ENCODE measurements around the gene PAGR1.
"Not testable (repeated sequence)": the region's sequence is repeated elsewhere in the genome, so short reads cannot be mapped to it uniquely, and the experiment has no call there.

The PAGR1 gene

GRCh38 chr16:29868396-29869009 is 52.6 kb downstream of the PAGR1 start:
- TF ChIP-seq, protein P1, sequence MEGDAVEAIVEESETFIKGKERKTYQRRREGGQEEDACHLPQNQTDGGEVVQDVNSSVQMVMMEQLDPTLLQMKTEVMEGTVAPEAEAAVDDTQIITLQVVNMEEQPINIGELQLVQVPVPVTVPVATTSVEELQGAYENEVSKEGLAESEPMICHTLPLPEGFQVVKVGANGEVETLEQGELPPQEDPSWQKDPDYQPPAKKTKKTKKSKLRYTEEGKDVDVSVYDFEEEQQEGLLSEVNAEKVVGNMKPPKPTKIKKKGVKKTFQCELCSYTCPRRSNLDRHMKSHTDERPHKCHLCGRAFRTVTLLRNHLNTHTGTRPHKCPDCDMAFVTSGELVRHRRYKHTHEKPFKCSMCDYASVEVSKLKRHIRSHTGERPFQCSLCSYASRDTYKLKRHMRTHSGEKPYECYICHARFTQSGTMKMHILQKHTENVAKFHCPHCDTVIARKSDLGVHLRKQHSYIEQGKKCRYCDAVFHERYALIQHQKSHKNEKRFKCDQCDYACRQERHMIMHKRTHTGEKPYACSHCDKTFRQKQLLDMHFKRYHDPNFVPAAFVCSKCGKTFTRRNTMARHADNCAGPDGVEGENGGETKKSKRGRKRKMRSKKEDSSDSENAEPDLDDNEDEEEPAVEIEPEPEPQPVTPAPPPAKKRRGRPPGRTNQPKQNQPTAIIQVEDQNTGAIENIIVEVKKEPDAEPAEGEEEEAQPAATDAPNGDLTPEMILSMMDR (IDR thresholded peaks at IDR 0.05; ENCODE audit: poor library complexity, severe bottlenecking), result no peak
- no peak for DNase-seq (ENCODE audit: low spot score)
- no peaks in the 10 kb centered on the region for H3K36me3 ChIP-seq (ENCODE audit: low read depth)

GRCh38 chr16:29869067-29869466 is 53.1 kb downstream of the PAGR1 start:
- ATAC-seq (ENCODE audit: low read depth); H3K4me1 ChIP-seq (ENCODE audit: insufficient read depth, poor library complexity, severe bottlenecking); DNase-seq (ENCODE audit: low spot score); H3K27ac ChIP-seq (ENCODE audit: poor library complexity, severe bottlenecking); H3K36me3 ChIP-seq (ENCODE audit: low read depth); H3K27me3 ChIP-seq (ENCODE audit: insufficient read depth, poor library complexity, severe bottlenecking); H3K9me3 ChIP-seq (ENCODE audit: severe bottlenecking); H3K4me3 ChIP-seq (ENCODE audit: severe bottlenecking): not testable (repeated sequence)

More at GRCh38 chr16:29868396-29869009, 52.6 kb downstream of the PAGR1 start:
- Histone ChIP-seq H3K9me3 (ENCODE audit: severe bottlenecking) (no peaks in the 10 kb centered on the region), H3K27ac (ENCODE audit: poor library complexity, severe bottlenecking) (no peak overlapping the region), H3K4me3 (ENCODE audit: severe bottlenecking) (no peak overlapping the region), H3K27me3 (ENCODE audit: insufficient read depth, poor library complexity, severe bottlenecking) (no peaks in the 10 kb centered on the region), H3K4me1 (ENCODE audit: insufficient read depth, poor library complexity, severe bottlenecking) (no peaks in the 10 kb centered on the region)
- ATAC-seq (ENCODE audit: low read depth), result no peak
